H1 (cell line): ENCODE data around the gene RAD9A. TPM values are rescaled to one million over a fixed set of nuclear protein-coding genes. Genes with fewer than 3 reads are reported as not detected.
A peak's percentile ranks its signal among the peaks of the same experiment; 100 is the strongest.

Experiments used
- CTCF ChIA-PET: fragments of 300-600 bp; sonication (Branson Sonifier 250); formaldehyde crosslinking; loops from one replicate; lab custom pipeline; 2021; ENCODE audit not compliant: partially characterized antibody; lab: Charles Lee
- POLR2A ChIA-PET: fragments of 300-600 bp; sonication (Branson Sonifier 250); formaldehyde crosslinking; loops from one replicate; lab custom pipeline; 2021; ENCODE audit warnings: inconsistent platforms; ENCODE audit not compliant: partially characterized antibody; lab: Charles Lee
- DNase-seq, 2 experiments: peaks; one replicate each; pipeline versions ENCODE4 v3.0.0 to v3.0.0-alpha.2; 2010 to 2022; ENCODE audit warnings: low spot score in 2 of 2, low read depth in 1 of 2, mixed read lengths in 1 of 2
- FAIRE-seq: peaks from 2 replicates; lab custom pipeline; 2011; peaks lifted over from hg19 to GRCh38; lab: Jason Lieb, UNC
- H2AFZ ChIP-seq: 2 replicates; pipeline ENCODE4 v1.8.1; 2012; ENCODE audit warnings: low read length, inconsistent platforms
- H2AK5ac ChIP-seq: 2 replicates; pipeline ENCODE4 v1.6.1; 2013; ENCODE audit warnings: low read depth, low read length
- H2BK120ac ChIP-seq: replicated peaks from 2 replicates; pipeline ENCODE3; 2013; ENCODE audit warnings: low read depth, low read length, inconsistent platforms
- H2BK12ac ChIP-seq: 2 replicates; pipeline ENCODE4 v1.6.1; 2013; ENCODE audit warnings: low read depth, low read length
- H2BK15ac ChIP-seq: 2 replicates; pipeline ENCODE4 v1.6.1; 2013; ENCODE audit warnings: low read length
- H2BK20ac ChIP-seq: 2 replicates; pipeline ENCODE4 v1.6.1; 2013; ENCODE audit warnings: low read length
- H2BK5ac ChIP-seq: 2 replicates; pipeline ENCODE4 v1.6.1; 2013; ENCODE audit warnings: low read depth, low read length
- H3K14ac ChIP-seq: 2 replicates; pipeline ENCODE4 v1.6.1; 2013; ENCODE audit warnings: inconsistent platforms; ENCODE audit not compliant: insufficient read length
- H3K18ac ChIP-seq: 2 replicates; pipeline ENCODE4 v1.6.1; 2013; ENCODE audit warnings: low read length; ENCODE audit errors: extremely low read depth
- H3K23ac ChIP-seq: 2 replicates; pipeline ENCODE4 v1.6.1; 2013; ENCODE audit warnings: inconsistent platforms; ENCODE audit not compliant: insufficient read length
- H3K23me2 ChIP-seq: 2 replicates; pipeline ENCODE4 v1.6.1; 2013; ENCODE audit warnings: low read depth, low read length
- H3K27ac ChIP-seq: 2 replicates; pipeline ENCODE4 v1.6.1; 2011; ENCODE audit warnings: low read depth, low read length, inconsistent platforms
- H3K27me3 ChIP-seq, 4 experiments: replicated peaks in 1 of 4; 1 replicate in 1 of 4; 2 replicates in 3 of 4; pipeline versions ENCODE4 v1.6.1 to v1.8.1; 2011 to 2013; ENCODE audit warnings: low read length in 3 of 4, mild to moderate bottlenecking in 3 of 4, inconsistent platforms in 2 of 4, mixed read lengths in 2 of 4, moderate library complexity in 1 of 4; ENCODE audit not compliant: control insufficient read depth in 3 of 4, insufficient read depth in 3 of 4; ENCODE audit errors: extremely low read depth in 1 of 4
- H3K36me3 ChIP-seq, 4 experiments: 2 replicates each; pipeline versions ENCODE4 v1.6.1 to v1.8.1; 2011 to 2013; ENCODE audit warnings: mild to moderate bottlenecking in 4 of 4, low read length in 3 of 4, moderate library complexity in 2 of 4, control low read depth in 1 of 4, inconsistent platforms in 1 of 4; ENCODE audit not compliant: insufficient read depth in 4 of 4, control insufficient read depth in 2 of 4
- H3K4ac ChIP-seq: replicated peaks from 2 replicates; pipeline ENCODE3; 2013; ENCODE audit warnings: low read length, low read depth, mixed read lengths, inconsistent platforms; ENCODE audit not compliant: insufficient read length
- H3K4me1 ChIP-seq, 4 experiments: replicated peaks in 1 of 4; 1 replicate in 1 of 4; 2 replicates in 3 of 4; pipeline versions ENCODE4 v1.6.1 to v1.8.1; 2011 to 2013; ENCODE audit warnings: low read length in 3 of 4, inconsistent platforms in 2 of 4, mixed read lengths in 1 of 4; ENCODE audit not compliant: insufficient read depth in 4 of 4, control insufficient read depth in 3 of 4
- H3K4me2 ChIP-seq, 2 experiments: 2 replicates each; pipeline versions ENCODE4 v1.6.1 to v1.8.1; 2011 to 2013; ENCODE audit warnings: low read depth in 2 of 2, low read length in 2 of 2, control low read depth in 1 of 2, inconsistent platforms in 1 of 2, mild to moderate bottlenecking in 1 of 2; ENCODE audit not compliant: insufficient read depth in 1 of 2
- H3K4me3 ChIP-seq, 4 experiments: fragments of 200-600, 300-600 bp in 1 of 4; sonication (generic), shearing (Covaris generic), sonication (Bioruptor Twin) in 1 of 4; 2 replicates each; pipeline versions ENCODE4 v1.5.1 to v1.8.1; 2011 to 2016; ENCODE audit warnings: low read length in 4 of 4, low read depth in 3 of 4, control low read depth in 2 of 4, inconsistent platforms in 2 of 4, mild to moderate bottlenecking in 2 of 4, mixed read lengths in 1 of 4, moderate library complexity in 1 of 4; ENCODE audit not compliant: insufficient read depth in 2 of 4; ENCODE audit errors: extremely low read depth in 1 of 4
- H3K56ac ChIP-seq: replicated peaks from 2 replicates; pipeline ENCODE3; 2013; ENCODE audit warnings: low read depth, mild to moderate bottlenecking, mixed read lengths, low read length, inconsistent platforms; ENCODE audit not compliant: insufficient read length
- H3K79me1 ChIP-seq: 2 replicates; pipeline ENCODE4 v1.6.1; 2013; ENCODE audit warnings: low read depth, low read length, control low read depth
- H3K79me2 ChIP-seq, 2 experiments: 2 replicates each; pipeline versions ENCODE4 v1.6.1 to v1.8.1; 2012 to 2013; ENCODE audit warnings: low read length in 2 of 2, mild to moderate bottlenecking in 2 of 2, inconsistent platforms in 1 of 2; ENCODE audit not compliant: insufficient read depth in 2 of 2, control insufficient read depth in 1 of 2
- H3K9ac ChIP-seq, 4 experiments: replicated peaks in 1 of 4; 1 replicate in 1 of 4; 2 replicates in 3 of 4; pipeline versions ENCODE4 v1.6.1 to v1.8.1; 2011 to 2013; ENCODE audit warnings: low read depth in 3 of 4, low read length in 3 of 4, control low read depth in 2 of 4, mild to moderate bottlenecking in 2 of 4, moderate library complexity in 2 of 4, inconsistent platforms in 1 of 4; ENCODE audit errors: extremely low read depth in 1 of 4
- H3K9me3 ChIP-seq, 2 experiments: 2 replicates each; pipeline versions ENCODE4 v1.6.1 to v1.8.1; 2012 to 2013; ENCODE audit warnings: mild to moderate bottlenecking in 2 of 2, moderate library complexity in 2 of 2, control low read depth in 1 of 2, inconsistent platforms in 1 of 2, low read depth in 1 of 2, low read length in 1 of 2, mixed read lengths in 1 of 2; ENCODE audit not compliant: insufficient read depth in 2 of 2
- H4K20me1 ChIP-seq, 2 experiments: replicated peaks in 1 of 2; 2 replicates each; pipeline versions ENCODE3 to v1.8.1; 2011 to 2013; ENCODE audit warnings: inconsistent platforms in 2 of 2, low read length in 2 of 2, mild to moderate bottlenecking in 1 of 2; ENCODE audit not compliant: insufficient read depth in 2 of 2, control insufficient read depth in 1 of 2
- H4K5ac ChIP-seq: 2 replicates; pipeline ENCODE4 v1.6.1; 2013; ENCODE audit warnings: low read length, low read depth, mixed read lengths, inconsistent platforms; ENCODE audit not compliant: insufficient read length
- H4K8ac ChIP-seq: 2 replicates; pipeline ENCODE4 v1.8.0; 2013; ENCODE audit warnings: mild to moderate bottlenecking, moderate library complexity, low read length, inconsistent platforms; ENCODE audit not compliant: insufficient read depth; ENCODE audit errors: extremely low read depth
- H4K91ac ChIP-seq: replicated peaks from 2 replicates; pipeline ENCODE3; 2013; ENCODE audit warnings: low read length, mixed read lengths, inconsistent platforms; ENCODE audit not compliant: insufficient read length
- BRCA1 ChIP-seq: IDR thresholded peaks from 2 replicates; pipeline ENCODE4 v1.6.1; 2012; ENCODE audit warnings: low read depth, low read length, improper control_type of control experiment
- CEBPB ChIP-seq: IDR thresholded peaks from 2 replicates; pipeline ENCODE4 v1.6.1; 2012; ENCODE audit warnings: low read depth, low read length
- GABPA ChIP-seq: IDR thresholded peaks from 2 replicates; pipeline ENCODE4 v1.6.1; 2011; ENCODE audit warnings: mild to moderate bottlenecking, low read length, moderate library complexity, borderline replicate concordance; ENCODE audit not compliant: insufficient read depth
- POLR2A ChIP-seq, 2 experiments: IDR thresholded peaks; 1 replicate in 1 of 2; 2 replicates in 1 of 2; pipeline ENCODE4 v1.6.1; 2011; ENCODE audit warnings: low read depth in 2 of 2, low read length in 2 of 2, mild to moderate bottlenecking in 2 of 2; ENCODE audit errors: control extremely low read depth in 1 of 2
- SP1 ChIP-seq: IDR thresholded peaks from 2 replicates; pipeline ENCODE4 v1.6.1; 2011; ENCODE audit warnings: low read depth, low read length
- SRF ChIP-seq: IDR thresholded peaks from 2 replicates; pipeline ENCODE4 v1.6.1; 2011; ENCODE audit warnings: mild to moderate bottlenecking, low read depth, low read length, moderate library complexity
- WGBS, 2 experiments: shearing (Covaris generic) in 1 of 2; methylation state at CpG; one replicate each; pipeline versions ENCODE4 v1.1.6 to v1.1.7; 2013 to 2015; ENCODE audit warnings: low lambda C conversion rate in 2 of 2, mixed read lengths in 2 of 2, inconsistent platforms in 1 of 2, low coverage in 1 of 2, missing lambda C conversion rate in 1 of 2; ENCODE audit not compliant: insufficient replicate concordance in 2 of 2, insufficient coverage in 1 of 2, insufficient read length in 1 of 2; ENCODE audit errors: extremely low coverage in 1 of 2, missing lambda C conversion rate in 1 of 2; 5-methylcytosine and 5-hydroxymethylcytosine counted together
- polyA plus RNA-seq, 7 experiments: library from polyadenylated mRNA; depleted of rRNA in 3 of 7; stranded (reverse) in 5 of 7; unstranded in 2 of 7; fragments of >200 nt in 5 of 7; fragments of 200-250 nt in 2 of 7; gene quantifications; 1 replicate in 5 of 7; 2 replicates in 1 of 7; 4 replicates in 1 of 7; pipeline versions ENCODE4 v1.2.1 to v1.2.3, GENCODE V29; 2011 to 2013; ENCODE audit warnings: missing spikeins in 2 of 7, mixed read lengths in 2 of 7
- total RNA-seq: library from RNA; stranded (reverse); fragmentation: NEBNext Ultra II Directional; extraction: Animal tissue kit (Norgen Biotek cat#: 25700); gene quantifications from 2 replicates; pipeline ENCODE4 v1.2.1, GENCODE V29; 2021

Gene RAD9A
- total and polyA plus RNA-seq, 2 of the 8 experiments (the other 6 are each of a cell fraction or from before 2014, with no cell fraction given): 22.2 to 25.5 TPM

GRCh38 chr11:67429038-67429668 is 37.4 kb downstream of the RAD9A start:
- Histone ChIP-seq H3K4me3 (peak overlapping the region; percentile 66 to 98 (median 90)), H2BK5ac (peak overlapping the region; percentile 66; the same call in 1 of the 2 replicates), H3K4me1 (peaks cover 0 to 12% (median 4%) of the 10 kb centered on the region in 4 experiments; a peak in 6 of 7 replicates), H3K79me1 (peaks cover 5% of the 10 kb centered on the region), H2BK12ac (no peak overlapping the region), H3K4me2 (peak overlapping the region; percentile 60 to 96), H3K23ac (no peak overlapping the region), H3K4ac (no peak overlapping the region), H2BK120ac (no peak overlapping the region), H3K18ac (no peak overlapping the region), H2BK20ac (no peak overlapping the region), H3K27ac (peak overlapping the region; percentile 33; the same call in 1 of the 2 replicates), H2AK5ac (peak overlapping the region; percentile 11; the same call in 1 of the 2 replicates), H3K27me3 (no peaks in the 10 kb centered on the region), H3K56ac (no peak overlapping the region), H3K9me3 (no peaks in the 10 kb centered on the region), H3K36me3 (peaks cover 3 to 9% (median 8%) of the 10 kb centered on the region in 4 experiments; a peak in 7 of 8 replicates), H4K20me1 (peaks cover 0 to 1% of the 10 kb centered on the region in 2 experiments), H4K8ac (no peak overlapping the region; the same call in 1 of the 2 replicates), H3K23me2 (peaks cover 10% of the 10 kb centered on the region), H3K9ac (peak overlapping the region in 3 of 4 experiments; percentile 72 to 86 (median 77); a peak in 6 of 7 replicates), H3K79me2 (peaks cover 0 to 9% of the 10 kb centered on the region in 2 experiments; a peak in 2 of 4 replicates), H2BK15ac (no peak overlapping the region), H4K91ac (no peak overlapping the region), H3K14ac (no peak overlapping the region), H4K5ac (no peak overlapping the region), H2AFZ (no peak overlapping the region)
- TF ChIP-seq GABPA (no peak), BRCA1 (no peak), POLR2A (IDR thresholded peaks at IDR 0.05; ENCODE audit: control extremely low read depth in 1 of 2, low read depth in 2 of 2, low read length in 2 of 2) (no peak), SRF (no peak), SP1 (no peak), CEBPB (no peak)
- ChIA-PET POLR2A (interaction anchor here (0.8 to 12.5 kb wide), 10 partner anchors 9 to 41 kb away, joined by 3 to 104 read pairs (median 6); partner anchors contain the start of genes CABP4, CARNS1, PPP1CA and PTPRCAP), CTCF (no interaction called here)
- DNase-seq (no peak), FAIRE-seq (no peak)
- 79% methylated on average over 7 of the region's 12 CpGs; no CpG with 5 or more reads in 1 of the 2 experiments for WGBS, 2 experiments
